ENCODE results near the gene NDUFV2. TPM values are rescaled to one million over a fixed set of nuclear protein-coding genes. Genes with fewer than 3 reads are reported as not detected.

Gene NDUFV2
- total and polyA plus RNA-seq, 2 of the 13 experiments (the other 11 are each of a cell fraction or from before 2014, with no cell fraction given): 216 to 299 TPM

GRCh38 chr18:9102508-9103375, at the start of gene NDUFV2 (continued):
- TF ChIP-seq ZNF318 (CRISPR knock-in tag; IDR thresholded peaks at IDR 0.05) (peak; percentile 77; the same call in 1 of the 2 replicates), ZNF282 (IDR thresholded peaks at IDR 0.05; ENCODE audit: partially characterized antibody) (no peak), SKIL (CRISPR knock-in tag; IDR thresholded peaks at IDR 0.05; ENCODE audit: borderline replicate concordance) (no peak), PHF20 (CRISPR knock-in tag; IDR thresholded peaks at IDR 0.05) (peak; percentile 56), ZNF790 (CRISPR knock-in tag; IDR thresholded peaks at IDR 0.05; ENCODE audit: borderline replicate concordance) (no peak), SAP130 (CRISPR knock-in tag; IDR thresholded peaks at IDR 0.05; ENCODE audit: low read depth) (peak; percentile 91), ARID2 (CRISPR knock-in tag; IDR thresholded peaks at IDR 0.05; ENCODE audit: borderline replicate concordance) (peak; percentile 76), ZBTB44 (CRISPR knock-in tag; IDR thresholded peaks at IDR 0.05) (no peak; the same call in 1 of the 2 replicates), EED (CRISPR knock-in tag; IDR thresholded peaks at IDR 0.05) (no peak), MXD1 (CRISPR knock-in tag; IDR thresholded peaks at IDR 0.05) (peak; percentile 78), ZNF574 (CRISPR knock-in tag; IDR thresholded peaks at IDR 0.05) (peak; percentile 76), CHD4 (IDR thresholded peaks at IDR 0.05; ENCODE audit: borderline replicate concordance, low read length) (no peak)
